Right atrium auricular region (tissue), 2 donors: Measurements from ENCODE around the gene PSMC1. TPM values are rescaled to one million over a fixed set of nuclear protein-coding genes. Genes with fewer than 3 reads are reported as not detected.
"Not testable (repeated sequence)": the region's sequence is repeated elsewhere in the genome, so short reads cannot be mapped to it uniquely, and the experiment has no call there.

Source experiments
- DNase-seq: peaks from one replicate; pipeline ENCODE4 v3.0.0-alpha.2; 2019; ENCODE audit warnings: low spot score
- H3K27ac ChIP-seq, 2 donors: fragments of 200-600 bp; sonication (generic); 1 replicate in 1 of 2; 2 replicates in 1 of 2; pipeline ENCODE4 v1.5.1; 2016 to 2019
- H3K27me3 ChIP-seq, 2 donors: fragments of 200-600 bp; sonication (generic); one replicate each; pipeline versions ENCODE4 v1.5.1 to v1.6.0; 2017 to 2019
- H3K36me3 ChIP-seq: fragments of 200-600 bp; sonication (generic); one replicate; pipeline ENCODE4 v1.5.1; 2016
- H3K4me1 ChIP-seq, 2 donors: fragments of 200-600 bp; sonication (generic); one replicate each; pipeline versions ENCODE4 v1.5.1 to v1.6.0; 2017 to 2019
- H3K4me3 ChIP-seq, 2 donors: fragments of 200-600 bp; sonication (generic); 1 replicate in 1 of 2; 2 replicates in 1 of 2; pipeline ENCODE4 v1.5.1; 2017 to 2019; ENCODE audit warnings: mild to moderate bottlenecking in 1 of 2, moderate library complexity in 1 of 2
- H3K9me3 ChIP-seq, 2 donors: fragments of 200-600 bp; sonication (generic); one replicate each; pipeline ENCODE4 v1.5.1; 2019
- total RNA-seq, 2 donors: library from RNA; depleted of rRNA; stranded (reverse); fragments of >200 nt; gene quantifications; one replicate each; pipeline ENCODE4 v1.1.0, GENCODE V29; 2016
- TF ChIP-seq, protein P1 (sequence below), 2 donors: fragments of 200-600 bp; sonication (generic); IDR thresholded peaks; one replicate each; pipeline ENCODE4 v1.5.1; 2019; ENCODE audit warnings: antibody characterized with exemption in 2 of 2

The PSMC1 gene
- total RNA-seq, 2 donors from 2014 or later: 142 to 159 TPM

DNA sequence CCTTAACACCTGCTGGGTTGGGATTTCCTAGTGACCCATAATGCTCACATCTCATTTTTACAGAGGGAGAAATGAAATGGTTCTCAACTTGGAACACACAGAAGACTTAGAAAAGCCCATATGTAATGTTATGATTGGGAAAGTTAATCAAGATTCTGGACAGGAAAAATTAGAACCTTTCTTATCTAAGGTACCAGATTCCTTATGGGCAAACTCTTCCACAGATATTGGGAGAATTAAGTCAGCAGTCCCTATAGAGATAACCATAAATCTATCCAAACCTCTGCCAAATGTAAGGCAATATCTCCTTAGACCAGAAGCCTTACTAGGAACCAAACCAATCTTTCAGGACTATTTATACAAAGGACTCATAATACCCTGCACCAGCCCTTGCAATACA, 13.9 kb upstream of the PSMC1 start:
- TF ChIP-seq, protein P1, sequence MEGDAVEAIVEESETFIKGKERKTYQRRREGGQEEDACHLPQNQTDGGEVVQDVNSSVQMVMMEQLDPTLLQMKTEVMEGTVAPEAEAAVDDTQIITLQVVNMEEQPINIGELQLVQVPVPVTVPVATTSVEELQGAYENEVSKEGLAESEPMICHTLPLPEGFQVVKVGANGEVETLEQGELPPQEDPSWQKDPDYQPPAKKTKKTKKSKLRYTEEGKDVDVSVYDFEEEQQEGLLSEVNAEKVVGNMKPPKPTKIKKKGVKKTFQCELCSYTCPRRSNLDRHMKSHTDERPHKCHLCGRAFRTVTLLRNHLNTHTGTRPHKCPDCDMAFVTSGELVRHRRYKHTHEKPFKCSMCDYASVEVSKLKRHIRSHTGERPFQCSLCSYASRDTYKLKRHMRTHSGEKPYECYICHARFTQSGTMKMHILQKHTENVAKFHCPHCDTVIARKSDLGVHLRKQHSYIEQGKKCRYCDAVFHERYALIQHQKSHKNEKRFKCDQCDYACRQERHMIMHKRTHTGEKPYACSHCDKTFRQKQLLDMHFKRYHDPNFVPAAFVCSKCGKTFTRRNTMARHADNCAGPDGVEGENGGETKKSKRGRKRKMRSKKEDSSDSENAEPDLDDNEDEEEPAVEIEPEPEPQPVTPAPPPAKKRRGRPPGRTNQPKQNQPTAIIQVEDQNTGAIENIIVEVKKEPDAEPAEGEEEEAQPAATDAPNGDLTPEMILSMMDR (IDR thresholded peaks at IDR 0.05): no peak
- H3K27me3 ChIP-seq: no peaks in the 10 kb centered on the region
- no peak overlapping the region for H3K27ac ChIP-seq
- H3K9me3 ChIP-seq: peaks cover 7 to 43% of the 10 kb centered on the region in 2 donors
- no peak for DNase-seq
- no peaks in the 10 kb centered on the region for H3K36me3 ChIP-seq
- H3K4me1 ChIP-seq: no peaks in the 10 kb centered on the region
- H3K4me3 ChIP-seq: no peak overlapping the region

- DNase-seq: no peak
- Histone ChIP-seq H3K4me1 (no peaks in the 10 kb centered on the region), H3K9me3 (no peaks in the 10 kb centered on the region), H3K27ac (no peak overlapping the region), H3K4me3 (no peak overlapping the region), H3K36me3 (no peaks in the 10 kb centered on the region), H3K27me3 (no peaks in the 10 kb centered on the region)
- TF ChIP-seq, protein P1 (IDR thresholded peaks at IDR 0.05): no peak
Measured at GRCh38 chr14:90246936-90247335, 9.4 kb upstream of the PSMC1 start.

- H3K27me3 ChIP-seq, DNase-seq, H3K4me3 ChIP-seq, H3K36me3 ChIP-seq, H3K9me3 ChIP-seq, H3K4me1 ChIP-seq, H3K27ac ChIP-seq: not testable (repeated sequence)
Measured at GRCh38 chr14:90247441-90247840, 8.9 kb upstream of the PSMC1 start.

- Histone ChIP-seq H3K9me3 (no peaks in the 10 kb centered on the region), H3K36me3 (no peaks in the 10 kb centered on the region), H3K27me3 (no peaks in the 10 kb centered on the region), H3K27ac (no peak overlapping the region), H3K4me1 (no peaks in the 10 kb centered on the region), H3K4me3 (no peak overlapping the region)
- no peak for DNase-seq
- TF ChIP-seq, protein P1 (IDR thresholded peaks at IDR 0.05): no peak
Measured at GRCh38 chr14:90248594-90248993, 7.8 kb upstream of the PSMC1 start.

GRCh38 chr14:90253826-90254225, 2.5 kb upstream of the PSMC1 start:
- H3K27me3 ChIP-seq: no peaks in the 10 kb centered on the region
- H3K4me3 ChIP-seq: no peak overlapping the region
- TF ChIP-seq, protein P1 (IDR thresholded peaks at IDR 0.05): no peak
- no peak for DNase-seq
- H3K9me3 ChIP-seq: no peaks in the 10 kb centered on the region
- H3K4me1 ChIP-seq: peaks cover 0 to 17% of the 10 kb centered on the region in 2 donors
- no peak overlapping the region for H3K27ac ChIP-seq
- H3K36me3 ChIP-seq: no peaks in the 10 kb centered on the region

GRCh38 chr14:90255871-90256270, 482 bp upstream of the PSMC1 start:
- DNase-seq: no peak
- Histone ChIP-seq H3K27ac (peak overlapping the region; percentile 78 to 86), H3K4me1 (peaks cover 0 to 19% of the 10 kb centered on the region in 2 donors), H3K36me3 (peaks cover 17% of the 10 kb centered on the region), H3K4me3 (peak overlapping the region; percentile 90 to 93), H3K27me3 (no peaks in the 10 kb centered on the region), H3K9me3 (no peaks in the 10 kb centered on the region)
- TF ChIP-seq, protein P1 (IDR thresholded peaks at IDR 0.05): no peak
